NB4 (cell line): ENCODE data around the gene TBX4.

Experiments
- CTCF ChIP-seq: IDR thresholded peaks from one replicate; pipeline ENCODE4 v1.5.1; 2012; ENCODE audit warnings: low read depth, low read length
- POLR2A ChIP-seq: IDR thresholded peaks from 2 replicates; pipeline ENCODE4 v1.6.1; 2011; ENCODE audit warnings: mild to moderate bottlenecking; ENCODE audit not compliant: insufficient read length; ENCODE audit errors: extremely low read depth

DNA sequence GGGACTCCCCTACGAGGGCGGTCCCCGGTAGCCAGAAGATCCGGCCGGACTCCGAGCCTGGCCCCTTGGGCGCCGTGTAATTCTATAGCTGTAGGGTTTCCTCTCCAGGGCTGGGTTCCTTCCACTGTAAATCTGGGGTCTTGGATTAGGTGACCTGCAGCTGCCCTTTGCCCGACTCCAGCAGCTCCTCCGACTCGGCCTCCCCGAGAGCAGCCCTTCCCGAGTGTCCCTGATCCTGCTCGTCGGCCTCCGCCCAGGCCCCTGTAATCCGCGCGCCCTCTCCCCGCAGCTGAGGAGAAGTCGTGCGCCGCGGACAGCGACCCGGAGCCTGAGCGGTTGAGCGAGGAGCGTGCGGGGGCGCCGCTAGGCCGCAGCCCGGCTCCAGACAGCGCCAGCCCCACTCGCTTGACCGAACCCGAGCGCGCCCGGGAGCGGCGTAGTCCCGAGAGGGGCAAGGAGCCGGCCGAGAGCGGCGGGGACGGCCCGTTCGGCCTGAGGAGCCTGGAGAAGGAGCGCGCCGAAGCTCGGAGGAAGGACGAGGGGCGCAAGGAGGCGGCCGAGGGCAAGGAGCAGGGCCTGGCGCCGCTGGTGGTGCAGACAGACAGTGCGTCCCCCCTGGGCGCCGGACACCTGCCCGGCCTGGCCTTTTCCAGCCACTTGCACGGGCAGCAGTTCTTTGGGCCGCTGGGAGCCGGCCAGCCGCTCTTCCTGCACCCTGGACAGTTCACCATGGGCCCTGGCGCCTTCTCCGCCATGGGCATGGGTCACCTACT is 47.1 kb upstream of the TBX4 start:
- TF ChIP-seq POLR2A (no peak), CTCF (no peak)
